HG03108 (cell line): ENCODE measurements around the gene CHST9.
"Not testable (repeated sequence)": the region's sequence is repeated elsewhere in the genome, so short reads cannot be mapped to it uniquely, and the experiment has no call there.

Experiments used
- ATAC-seq: cut with Tn5 transposase; IDR thresholded peaks from one replicate; pipeline ENCODE4 v1.9.1; 2021; ENCODE audit warnings: moderate library complexity; ENCODE audit not compliant: unreplicated experiment

CHST9 gene

DNA sequence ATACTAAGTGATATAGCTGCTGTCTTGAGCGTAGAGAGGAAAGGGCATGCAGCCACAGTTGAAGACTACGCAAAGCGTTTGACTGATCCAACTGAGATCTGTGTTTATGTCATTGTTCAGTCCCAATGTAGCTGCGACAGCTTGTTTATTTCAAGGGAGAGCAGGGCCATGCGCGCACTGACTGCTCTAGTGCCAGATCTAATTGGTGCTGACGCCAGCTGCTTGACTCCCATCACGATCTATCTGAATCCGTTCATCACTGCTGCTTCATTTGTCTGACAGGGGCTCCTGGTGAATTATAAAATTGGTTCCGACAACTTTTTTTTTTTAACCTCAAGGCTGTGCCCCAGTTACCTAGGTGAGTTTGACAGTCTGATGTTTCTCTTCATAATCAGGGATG is 75.7 kb downstream of the CHST9 start:
- ATAC-seq, result no peak

DNA sequence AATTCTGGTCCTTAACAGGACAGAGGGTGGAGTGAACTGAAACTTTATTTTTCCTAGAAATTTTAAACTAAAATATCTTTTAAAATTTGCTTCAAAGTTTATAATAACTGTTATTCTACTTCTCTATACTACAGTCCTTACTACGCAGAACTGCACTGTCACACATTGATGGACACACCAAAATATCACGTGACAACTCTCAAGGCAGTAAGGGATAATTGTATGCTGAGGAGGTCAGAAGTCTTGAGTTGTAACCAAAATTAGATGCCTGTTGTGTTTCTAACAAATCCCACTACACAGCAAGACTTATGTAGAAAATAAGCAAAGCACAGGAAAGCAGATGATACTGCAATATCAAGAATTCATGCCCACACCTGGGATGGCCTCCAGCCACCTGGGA is 76.3 kb downstream of the CHST9 start:
- ATAC-seq, result no peak

DNA sequence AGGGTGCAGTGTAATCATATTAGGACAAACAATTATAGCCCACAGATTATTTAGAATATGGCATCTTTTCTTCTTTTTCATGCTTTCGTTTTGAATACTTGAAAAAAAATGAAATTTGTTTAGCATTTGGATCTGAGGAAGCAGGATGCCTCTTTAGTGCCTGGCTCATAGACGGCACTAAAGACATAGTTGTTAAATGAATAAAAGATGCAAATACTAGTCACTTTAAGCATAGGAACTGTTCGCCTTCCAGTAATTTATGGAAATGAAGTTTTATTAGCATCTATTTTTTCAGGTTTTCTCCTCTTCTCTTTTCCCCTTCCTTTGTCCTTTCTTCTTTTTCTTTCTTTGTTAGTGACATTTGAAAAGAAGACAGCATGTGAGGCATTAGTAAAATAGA is 80.4 kb downstream of the CHST9 start:
- no peak for ATAC-seq

DNA sequence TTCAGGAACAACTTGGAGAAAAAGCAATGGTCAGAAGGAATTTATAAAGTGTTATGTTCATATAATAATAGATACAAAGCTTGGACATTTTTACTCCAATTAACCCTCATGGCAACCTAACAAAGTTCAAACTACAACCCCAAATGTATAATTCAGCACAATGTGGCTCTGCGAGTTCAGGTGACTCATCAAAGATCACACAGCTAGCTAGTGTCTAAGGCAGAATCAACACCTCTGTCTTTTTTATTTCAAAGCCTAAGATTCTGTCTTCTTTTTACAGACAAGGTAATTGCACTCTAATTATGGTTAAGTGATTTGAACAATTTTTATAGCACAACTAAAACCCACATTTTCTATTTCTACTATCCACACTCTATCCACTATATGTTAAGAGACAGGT is 90.5 kb downstream of the CHST9 start:
- no peak for ATAC-seq

DNA sequence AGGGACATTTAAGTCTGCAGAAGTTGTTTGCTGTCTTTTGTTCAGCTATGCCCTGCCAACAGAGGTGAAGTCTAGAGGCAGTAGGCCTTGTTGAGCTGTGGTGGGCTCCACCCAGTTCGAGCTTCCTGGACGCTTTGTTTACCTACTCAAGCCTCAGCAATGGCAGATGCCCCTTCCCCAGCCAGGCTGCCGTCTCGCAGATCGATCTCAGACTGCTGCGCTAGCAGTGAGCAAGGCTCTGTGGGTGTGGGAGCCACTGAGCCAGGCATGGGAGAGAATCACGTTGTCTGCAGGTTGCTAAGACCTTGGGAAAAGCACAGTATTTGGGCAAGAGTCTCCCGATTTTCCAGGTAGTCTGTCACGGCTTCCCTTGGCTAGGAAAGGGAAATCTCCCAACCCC is 91.8 kb downstream of the CHST9 start:
- ATAC-seq, result not testable (repeated sequence)

DNA sequence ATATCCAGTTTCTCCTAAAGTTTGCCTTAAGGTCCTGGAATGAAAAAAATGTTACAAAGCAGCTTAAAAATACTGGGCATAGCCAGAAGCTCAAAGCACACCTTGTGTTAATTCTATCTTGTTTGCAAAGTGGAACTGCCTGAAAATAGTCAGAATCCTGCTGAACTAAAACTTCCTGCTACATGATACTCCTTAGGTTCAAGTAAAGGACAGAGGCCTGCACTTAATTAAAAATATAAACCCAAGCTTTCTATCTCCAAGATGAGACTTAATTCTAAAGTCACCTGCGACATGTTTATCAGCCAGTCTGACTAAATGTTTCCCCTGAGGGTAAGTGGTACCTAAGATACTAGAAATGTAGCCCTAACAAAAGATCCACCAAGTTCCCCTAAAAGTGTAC is 103.4 kb downstream of the CHST9 start:
- ATAC-seq, result no peak

DNA sequence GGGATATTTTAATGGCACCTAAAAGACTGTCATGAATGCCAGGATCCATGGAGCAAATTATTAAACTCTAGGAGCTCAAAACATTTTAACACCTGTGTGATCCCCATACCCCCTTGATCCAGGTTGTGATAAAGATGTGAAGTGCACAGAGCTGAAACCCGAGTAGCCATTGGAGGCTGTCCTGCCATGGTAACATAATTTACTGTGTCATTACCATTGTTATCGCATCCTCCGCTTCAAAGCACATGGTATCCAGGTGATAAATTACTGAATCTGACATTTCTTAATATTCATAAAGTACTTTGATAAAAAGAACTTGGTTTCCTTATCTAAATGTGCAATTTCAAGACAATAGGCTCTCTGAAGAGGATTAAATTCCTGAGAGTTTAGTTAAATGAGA is 109.3 kb downstream of the CHST9 start:
- ATAC-seq, result no peak

DNA sequence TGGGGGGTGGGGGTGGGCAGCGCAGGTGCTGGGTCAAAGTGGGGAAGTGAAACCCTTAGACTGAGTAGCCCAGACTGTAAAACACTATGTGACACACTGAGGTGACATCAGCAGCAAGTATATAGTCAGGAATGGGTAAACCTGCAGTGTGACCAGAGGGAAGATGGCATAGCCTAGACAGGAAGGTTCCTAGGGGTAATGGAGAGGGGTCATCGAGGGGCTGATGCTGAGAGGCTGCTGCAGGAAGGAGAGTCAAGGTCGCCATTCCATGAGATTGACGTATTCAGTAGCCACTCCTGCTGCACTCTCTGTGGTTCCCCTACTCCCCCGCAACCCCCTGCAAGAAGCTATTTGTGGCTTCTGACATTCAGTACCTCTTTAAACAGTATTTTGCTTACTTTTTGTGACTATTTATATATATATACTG is 111.7 kb downstream of the CHST9 start:
- peak; percentile 81 for ATAC-seq

DNA sequence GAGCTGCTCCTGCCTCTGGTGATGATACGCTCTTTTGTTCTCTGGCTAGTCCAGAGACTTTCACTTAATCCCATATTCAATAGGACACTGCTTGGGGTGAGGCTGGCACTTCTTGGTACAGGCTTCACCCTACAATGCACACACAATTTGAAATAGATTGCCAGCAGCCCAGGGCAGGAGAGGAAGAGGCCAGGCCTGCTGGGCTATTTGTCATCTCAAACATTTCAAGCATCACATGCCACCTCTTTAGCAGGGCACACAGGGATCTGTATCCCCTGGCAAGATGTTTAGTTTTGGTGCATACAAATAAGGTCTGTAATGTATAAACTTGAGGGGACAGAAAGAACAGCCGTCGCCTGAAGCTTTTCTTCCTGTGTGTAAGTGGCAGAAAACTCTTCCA is 120.4 kb downstream of the CHST9 start:
- no peak for ATAC-seq

DNA sequence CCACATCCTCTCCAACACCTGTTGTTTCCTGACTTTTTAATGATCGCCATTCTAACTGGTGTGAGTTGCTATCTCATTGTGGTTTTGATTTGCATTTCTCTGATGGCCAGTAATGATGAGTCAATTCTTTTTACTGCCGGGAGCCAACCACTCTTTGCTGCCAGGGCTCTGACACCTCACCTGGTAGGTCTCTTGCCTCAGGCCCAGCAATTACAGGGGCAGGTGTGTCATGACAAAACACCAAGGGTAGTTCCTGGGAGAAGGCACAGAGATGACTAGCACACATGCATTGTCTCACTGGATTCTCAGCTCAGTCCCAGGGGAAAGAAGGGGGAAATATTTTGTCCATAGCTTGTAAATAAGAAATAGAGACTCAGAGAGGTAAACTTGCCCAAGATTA is 122.3 kb downstream of the CHST9 start:
- no peak for ATAC-seq

DNA sequence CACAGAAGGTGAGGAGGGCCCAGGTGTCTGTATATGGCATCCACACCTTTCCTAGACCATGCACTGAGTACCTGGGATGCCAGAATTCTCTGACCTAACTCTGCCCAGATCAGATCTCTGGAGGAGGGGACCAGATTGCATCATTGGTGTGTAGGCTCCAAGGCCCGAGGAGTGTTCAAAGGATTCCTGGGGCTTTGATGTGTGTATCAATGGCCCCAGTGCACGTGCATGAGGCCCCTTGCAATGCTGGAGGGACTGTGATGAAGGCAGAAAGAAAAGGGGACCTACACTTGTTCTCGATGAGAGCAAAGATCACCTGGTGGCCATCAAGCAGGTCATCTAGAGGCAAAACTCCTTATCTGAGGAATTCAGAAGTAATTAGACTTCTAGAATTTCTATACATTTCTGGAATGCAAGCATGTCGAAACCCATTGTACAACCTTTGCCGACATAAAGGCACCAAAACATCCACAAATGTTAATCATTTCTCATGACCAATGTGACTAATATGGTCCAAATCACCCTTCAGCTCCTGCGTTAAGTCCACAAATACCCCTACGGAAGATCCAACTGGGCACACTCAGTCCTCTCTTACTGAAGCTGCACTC is 123.5 kb downstream of the CHST9 start:
- ATAC-seq, result no peak

DNA sequence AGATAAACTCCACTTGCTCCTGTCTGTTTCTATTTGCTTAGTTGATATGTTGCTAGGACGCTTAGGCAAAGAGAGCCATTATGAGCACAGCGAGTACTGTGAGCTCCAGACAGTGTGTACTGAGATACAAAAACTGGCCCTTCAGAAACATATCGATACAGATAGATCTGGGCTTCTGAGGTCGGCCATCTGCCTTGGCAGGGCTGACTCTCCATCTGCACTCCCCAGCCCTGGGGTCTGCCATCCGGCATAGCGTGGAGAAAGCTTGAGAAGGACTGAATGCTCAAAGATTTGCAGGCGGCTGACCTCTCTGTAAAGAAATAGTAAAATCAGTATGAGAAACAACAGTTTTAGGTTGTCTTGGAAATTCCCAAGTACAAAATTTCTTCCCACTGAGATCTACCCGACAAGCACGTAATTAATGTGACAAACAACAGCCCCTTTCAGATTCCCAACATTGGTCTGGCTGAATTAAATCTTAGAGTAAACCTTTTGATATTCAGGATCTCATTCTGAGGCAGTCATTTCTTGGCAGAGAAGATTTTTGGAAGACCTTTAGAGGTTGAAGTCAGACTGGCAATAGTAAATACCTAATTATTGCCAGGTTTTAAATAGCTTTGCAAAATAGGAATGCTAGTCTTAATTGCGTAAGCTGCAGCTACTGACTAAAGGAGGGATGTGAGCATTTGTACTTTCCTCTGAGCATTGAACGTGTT is 127.4 kb downstream of the CHST9 start:
- no peak for ATAC-seq

DNA sequence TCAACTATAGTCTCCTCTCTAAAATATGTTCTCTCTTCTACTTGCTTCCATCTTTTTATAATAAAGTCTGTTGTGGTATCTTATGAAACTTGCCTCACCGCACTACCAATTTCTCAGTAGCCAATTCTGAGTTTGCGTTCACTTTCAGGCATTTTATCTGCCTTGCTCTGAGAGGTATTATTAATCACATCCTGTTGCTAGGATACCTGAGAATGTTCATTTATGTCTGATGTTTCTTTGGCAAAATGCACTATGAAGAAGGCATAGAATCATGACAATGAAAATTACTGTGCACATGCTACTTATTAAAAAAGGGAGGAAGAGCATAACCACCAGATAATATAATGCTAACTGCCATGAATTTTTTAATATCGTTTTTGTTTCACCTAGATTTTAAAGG is 130.2 kb downstream of the CHST9 start:
- no peak for ATAC-seq

DNA sequence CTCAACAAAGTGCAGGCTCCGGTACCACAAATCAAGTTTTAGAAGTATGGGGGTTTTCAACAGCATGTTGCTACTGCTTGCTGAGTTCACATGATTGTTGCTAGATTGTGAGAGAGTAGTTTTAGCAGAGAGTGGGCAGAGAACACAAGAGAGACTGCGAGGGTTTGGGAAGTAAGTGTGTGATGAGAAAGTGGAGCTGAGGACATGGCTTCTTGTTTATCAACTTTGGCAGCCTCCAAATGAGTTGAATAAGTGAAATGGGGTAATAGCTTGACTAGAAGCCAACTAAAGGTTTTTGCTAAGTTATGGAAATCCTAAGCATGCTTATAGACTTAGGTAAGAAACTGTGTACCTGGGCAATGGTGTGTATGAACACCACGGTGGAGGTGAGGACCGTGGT is 135.1 kb downstream of the CHST9 start:
- ATAC-seq, result no peak

DNA sequence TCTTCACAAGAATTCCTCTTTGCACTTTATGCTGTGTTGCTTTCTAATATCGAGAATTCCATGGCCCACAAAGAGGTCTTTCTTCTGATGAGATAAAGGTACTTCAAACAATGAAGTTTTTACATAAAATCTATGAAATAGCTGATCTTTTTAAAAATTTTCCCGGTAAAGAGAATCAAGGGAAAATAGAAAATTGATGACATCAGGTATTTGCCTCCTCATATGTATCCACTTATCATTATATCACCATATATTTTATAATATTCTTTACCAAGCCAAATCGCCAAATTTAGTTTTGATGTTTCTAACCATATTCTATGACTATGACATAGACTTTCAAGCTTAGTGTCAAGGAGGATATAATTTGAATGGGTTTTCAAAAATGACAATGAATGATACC is 139.8 kb downstream of the CHST9 start:
- no peak for ATAC-seq

DNA sequence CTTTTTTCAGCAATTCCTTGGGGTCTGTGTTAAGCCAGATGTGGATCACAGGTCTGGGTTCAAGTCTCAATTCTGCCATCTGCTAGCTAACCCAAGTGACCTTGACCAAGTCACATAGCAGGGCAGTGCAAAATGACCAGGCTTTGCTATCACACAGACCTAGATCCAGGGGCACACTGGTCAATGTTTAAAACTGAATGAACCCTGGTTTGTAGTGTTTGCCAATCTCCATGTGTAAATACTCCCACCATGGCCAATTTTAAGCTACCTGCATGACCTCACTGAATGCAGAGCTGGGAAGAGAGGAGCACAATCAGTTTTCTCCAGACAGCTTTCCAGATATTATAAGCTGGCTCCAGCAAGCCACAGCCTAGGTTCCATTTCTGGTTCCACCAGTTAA is 142.9 kb downstream of the CHST9 start:
- ATAC-seq, result no peak

DNA sequence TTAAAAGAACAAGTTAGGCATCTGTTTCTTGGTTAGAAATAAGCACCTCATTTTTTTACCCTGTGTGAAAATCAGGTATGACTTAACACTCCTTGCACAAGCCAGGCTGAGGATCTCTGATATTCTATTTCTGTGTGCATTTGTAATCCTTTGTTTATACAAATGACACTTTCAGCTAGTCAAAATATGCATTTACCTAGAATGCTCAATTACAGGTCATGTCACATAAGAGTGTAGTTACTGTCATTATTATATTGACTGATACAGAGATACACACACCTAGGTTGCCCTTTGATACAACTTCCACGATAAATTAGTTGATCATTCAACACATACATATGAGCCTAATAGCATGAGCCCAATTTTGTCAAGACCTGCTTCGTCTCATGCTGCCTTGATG is 144.3 kb downstream of the CHST9 start:
- no peak for ATAC-seq

DNA sequence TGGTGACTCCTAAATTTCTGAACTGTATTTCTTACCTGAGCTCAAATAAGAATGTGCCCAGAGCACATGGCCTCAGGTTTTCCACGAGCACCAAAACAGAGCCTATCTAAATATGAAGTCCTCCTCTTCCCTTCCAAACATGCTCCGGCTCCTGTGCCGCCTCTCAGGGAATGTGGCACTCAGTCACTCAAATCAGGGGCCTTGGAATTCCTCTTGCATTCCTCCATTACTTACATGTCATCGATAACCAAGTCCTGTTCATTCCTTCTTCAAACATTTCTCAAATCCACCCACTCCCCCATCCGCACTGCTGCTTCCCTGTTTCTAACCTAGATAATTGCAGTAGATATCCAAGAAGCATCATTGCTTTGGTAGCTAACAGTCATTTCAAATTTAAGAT is 151.4 kb downstream of the CHST9 start:
- ATAC-seq, result no peak

DNA sequence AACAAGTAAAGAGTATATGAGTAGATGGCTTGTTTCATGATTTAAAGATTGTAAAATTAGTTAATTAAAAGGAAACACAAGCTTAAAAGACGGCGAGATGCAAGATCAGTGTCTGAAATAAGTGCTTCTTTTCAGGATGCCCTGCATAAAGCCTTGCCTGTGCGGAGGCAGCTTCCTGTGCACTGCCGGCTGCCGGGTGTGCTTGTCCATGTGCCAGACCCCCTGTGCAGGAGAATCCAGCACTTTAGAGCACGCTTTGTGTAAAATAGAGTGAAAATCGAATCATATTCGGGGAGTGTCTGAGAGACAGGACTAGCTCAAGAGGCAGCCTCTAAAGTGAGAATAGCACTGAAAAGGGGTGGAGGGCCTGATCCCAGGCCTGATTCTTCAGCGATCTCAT is 154.7 kb downstream of the CHST9 start:
- ATAC-seq, result no peak

DNA sequence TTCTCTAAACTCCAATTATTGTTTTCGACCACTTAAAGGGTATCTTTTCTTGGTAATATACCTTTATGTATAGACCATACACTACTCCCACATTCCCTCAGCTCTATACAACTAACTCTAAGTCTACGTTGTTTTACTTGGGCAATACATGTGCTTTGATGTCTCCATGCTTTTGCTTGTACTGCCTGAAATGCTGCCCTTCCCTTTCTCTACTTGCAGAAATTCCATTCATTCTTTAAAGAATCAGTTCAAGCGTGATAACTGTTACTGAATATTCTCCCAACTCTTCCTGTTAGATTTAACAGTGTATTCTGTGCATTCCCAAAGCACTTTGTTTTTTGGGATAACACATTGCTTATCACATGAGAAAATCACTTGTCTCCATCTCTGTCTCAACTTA is 162.6 kb downstream of the CHST9 start:
- no peak for ATAC-seq

DNA sequence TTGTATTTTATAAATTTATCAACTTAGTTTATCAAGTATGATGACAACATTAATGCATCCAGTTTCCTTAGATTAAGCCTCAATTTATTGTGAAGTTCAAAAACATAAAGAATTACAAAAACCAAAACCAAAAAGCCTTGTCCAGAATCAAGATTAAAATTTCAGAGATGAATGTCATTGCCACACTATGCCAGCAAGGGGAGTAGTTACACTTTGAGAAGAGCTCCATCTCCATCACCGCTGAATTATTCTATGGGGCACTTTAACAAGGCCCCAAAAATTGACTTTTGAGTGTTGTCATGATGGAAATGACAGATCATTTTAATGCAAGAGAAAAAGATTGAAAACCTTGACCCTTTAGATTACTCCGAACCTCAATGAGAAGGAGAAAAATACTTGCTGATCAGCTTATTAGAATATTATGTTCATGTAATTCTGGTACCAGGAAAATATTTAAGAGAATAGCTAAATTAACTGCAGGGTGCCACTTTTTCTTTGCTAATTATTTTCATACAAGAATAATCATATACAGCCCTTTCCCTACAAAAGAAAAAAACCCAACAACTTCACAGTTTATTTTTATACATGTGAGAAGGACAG is 167.1 kb downstream of the CHST9 start:
- ATAC-seq, result no peak

DNA sequence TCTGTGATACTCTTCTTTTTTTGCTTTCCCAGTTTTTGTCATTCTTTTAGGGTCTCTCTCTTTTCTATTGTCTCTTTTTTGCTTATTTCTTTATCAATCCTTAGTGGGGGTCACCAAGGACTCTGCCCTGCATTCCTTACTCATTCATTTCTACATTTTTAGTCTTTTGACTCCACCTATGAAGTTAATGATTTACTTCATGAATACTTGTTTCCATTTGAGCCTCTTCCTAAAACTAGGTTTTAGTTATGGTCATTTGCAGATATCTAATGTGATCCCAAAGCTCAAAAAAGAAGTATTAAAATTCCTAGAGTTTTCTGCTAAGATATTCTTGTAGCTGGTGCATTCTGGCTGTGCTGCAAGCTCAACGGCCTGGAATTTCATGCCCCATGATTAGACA is 170.3 kb downstream of the CHST9 start:
- no peak for ATAC-seq

DNA sequence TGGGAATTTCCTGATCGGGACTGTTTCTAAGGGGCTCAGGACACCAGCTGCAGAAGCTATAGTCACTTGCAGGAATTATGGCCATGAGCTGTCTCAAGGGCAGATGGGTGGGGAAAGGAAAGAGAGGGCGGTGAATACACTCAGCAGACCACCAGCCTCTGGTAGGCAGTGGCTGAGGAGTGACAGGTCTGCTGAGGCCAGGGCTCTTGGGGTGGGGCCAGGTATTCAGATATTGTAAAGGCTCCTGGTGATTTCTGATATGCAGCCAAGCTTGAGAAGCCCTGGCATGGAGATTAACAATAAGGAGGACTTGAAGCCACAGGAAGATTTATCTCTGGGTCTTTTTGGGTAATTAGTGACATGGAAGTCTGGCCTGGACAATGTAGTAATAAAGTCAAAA is 174.3 kb downstream of the CHST9 start:
- no peak for ATAC-seq
